Activated CD8-positive, alpha-beta memory T cell treated with anti-CD3 and anti-CD28 coated beads for 4 hours (primary cell): ENCODE data around the gene SPEF2.
A peak's percentile ranks its signal among the peaks of the same experiment; 100 is the strongest.
"Not testable (repeated sequence)": the region's sequence is repeated elsewhere in the genome, so short reads cannot be mapped to it uniquely, and the experiment has no call there.

ENCODE experiments used
- DNase-seq, 2 donors: peaks; one replicate each; pipeline ENCODE4 v3.0.0-alpha.2; 2020; ENCODE audit warnings: low read depth in 2 of 2

SPEF2 gene

DNA sequence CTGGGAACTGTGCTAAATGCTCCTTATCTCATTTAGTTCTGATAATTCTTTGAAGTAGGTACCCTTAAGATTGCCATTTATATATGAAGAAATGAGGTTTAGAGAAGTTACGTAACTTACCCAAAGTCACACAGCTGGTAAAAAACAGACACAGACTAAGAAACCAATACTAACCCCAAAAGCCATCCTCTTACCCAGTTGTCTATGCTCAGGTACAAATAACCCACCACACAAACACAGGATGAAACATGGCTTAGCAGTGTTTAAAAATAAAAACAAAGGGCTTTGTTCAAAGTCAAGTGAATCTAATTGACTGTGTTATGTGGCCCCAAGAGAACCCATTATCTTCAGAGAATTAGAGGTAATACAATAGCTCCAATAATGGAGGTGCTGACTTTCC is 202.0 kb downstream of the SPEF2 start:
- no peak for DNase-seq

DNA sequence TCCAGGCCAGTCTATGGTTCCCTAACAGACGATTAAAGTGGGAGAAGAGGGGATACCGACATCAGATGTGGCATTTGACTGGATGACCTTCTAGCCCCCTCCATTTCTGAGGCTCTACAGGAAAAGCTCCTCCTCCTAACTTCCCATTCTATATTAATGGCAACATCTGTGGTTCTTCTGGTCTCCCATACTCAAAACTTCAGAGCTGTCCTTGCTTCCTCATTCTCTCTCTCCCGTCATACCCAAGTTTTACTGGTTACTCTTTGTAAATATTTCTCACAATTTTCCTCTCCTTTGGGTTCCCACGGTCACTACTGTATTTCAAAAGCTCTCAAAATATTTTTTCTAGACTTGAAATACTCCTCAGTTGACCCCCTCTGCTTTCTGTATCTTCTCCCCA is 203.1 kb downstream of the SPEF2 start:
- DNase-seq, result no peak

- DNase-seq, result no peak
These were observed 203.8 kb downstream of the SPEF2 start for GRCh38 chr5:35821513-35821912.

DNA sequence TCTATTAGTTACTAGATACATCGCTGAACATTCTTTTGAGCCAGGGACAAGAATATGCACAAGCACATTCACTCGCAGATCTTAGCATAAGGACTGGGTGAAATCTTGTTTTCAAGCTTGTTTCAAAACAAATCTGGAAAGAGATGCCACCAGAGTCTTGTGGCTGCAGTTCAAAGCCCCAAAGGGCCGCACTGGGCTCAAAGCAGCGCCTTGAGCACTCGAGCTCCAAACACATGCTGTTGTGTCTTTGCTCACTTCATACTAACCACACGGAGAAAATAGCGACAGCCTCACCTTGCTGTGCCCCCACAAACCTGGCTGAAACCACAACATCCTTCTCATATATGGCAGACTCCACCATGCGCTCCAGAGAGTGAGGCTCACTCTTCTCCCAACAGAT is 204.8 kb downstream of the SPEF2 start:
- DNase-seq, result no peak

DNA sequence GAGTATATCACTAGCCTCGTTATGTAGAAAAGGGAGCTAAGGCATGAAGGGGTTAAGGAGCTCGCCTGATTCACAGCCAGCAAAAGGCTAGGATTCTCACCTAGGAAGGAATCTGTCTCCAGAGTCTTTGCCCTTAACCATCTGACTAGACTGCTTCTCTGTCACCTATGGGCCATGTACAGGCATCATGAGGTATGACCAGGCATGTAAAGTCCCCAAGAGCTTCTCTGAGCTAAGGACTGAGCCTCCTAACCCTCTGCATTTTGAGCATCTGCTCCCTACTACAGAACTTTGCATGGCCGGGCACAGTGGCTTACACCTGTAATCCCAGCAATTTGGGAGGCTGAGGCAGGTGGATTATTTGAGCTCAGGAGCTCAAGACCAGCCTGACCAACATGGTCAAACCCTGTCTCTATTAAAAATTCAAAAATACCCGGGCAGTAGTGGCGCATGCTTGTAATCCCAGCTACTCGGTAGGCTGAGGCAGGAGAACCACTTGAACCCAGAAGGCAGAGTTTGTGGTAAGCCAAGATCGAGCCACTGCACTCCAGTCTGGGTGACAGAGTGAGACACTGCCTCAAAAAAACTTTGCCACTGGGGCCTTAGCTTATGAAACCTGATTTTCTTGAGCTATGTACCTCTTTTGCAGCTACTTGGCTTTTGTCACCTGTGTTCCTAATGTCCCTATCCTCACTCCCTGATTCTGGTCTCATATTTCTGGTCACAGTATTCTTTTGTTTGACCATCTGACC is 205.9 kb downstream of the SPEF2 start:
- DNase-seq, result no peak

DNA sequence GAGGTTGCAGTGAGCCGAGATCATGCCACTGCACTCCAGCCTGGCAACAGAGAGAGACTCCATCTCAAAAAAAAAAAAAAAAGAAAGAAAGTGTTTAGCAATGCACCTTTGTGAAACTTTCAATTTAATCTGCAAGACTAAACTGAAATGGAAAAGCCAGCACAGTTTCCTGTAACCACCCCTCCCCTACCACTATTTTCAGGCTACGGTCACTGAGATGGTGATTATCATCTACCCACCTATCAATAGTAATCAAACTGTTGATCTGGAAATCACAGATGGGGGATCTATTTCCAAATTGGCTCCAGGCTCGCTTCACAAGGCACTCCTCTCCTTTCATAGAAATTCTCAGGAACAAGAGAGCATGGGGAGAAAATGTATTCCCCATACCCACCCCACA is 208.4 kb downstream of the SPEF2 start:
- no peak for DNase-seq

- no peak for DNase-seq
These were observed 208.9 kb downstream of the SPEF2 start for GRCh38 chr5:35826554-35826953.

DNA sequence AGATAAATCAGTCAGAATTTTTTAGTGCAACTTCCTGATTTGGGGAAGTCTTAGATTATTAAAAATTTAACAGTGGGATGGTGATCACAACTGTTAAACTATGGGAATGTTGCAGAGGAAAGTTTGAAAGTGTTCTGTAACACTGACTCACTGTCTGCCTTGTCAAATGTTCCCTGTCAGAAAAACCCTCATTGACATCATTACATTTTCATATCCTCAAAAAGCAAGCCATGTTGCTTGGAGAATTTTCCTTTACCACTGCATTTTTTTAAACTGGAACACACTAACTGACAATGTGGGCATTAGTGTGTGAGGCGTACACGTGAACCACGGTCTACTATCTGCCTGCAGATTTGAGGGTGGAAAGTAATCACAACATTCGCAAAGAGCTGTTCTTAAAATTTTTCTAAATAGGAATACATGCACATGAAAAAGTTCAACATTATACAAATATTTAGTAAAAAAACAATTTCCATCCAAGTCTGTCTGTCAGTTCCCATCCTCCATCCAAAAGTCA is 210.5 kb downstream of the SPEF2 start:
- DNase-seq, result no peak

DNA sequence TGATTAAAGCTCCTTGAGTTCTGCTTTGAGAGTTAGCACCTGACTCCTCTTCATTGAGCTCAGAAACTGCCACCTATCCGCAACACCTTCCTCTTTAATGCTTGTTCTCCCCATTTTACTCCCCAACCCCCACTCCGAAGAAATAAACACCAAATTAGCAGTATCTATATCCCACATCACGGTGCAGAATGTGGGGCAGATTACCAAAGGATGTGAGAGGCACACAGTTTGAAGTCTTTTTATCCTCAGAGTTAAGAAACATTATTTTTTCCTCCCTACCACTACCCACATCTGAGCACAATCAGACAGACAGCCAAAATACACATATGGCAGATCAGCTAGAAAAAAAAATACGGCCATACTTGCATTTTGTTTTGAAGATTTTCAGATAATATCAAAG is 212.9 kb downstream of the SPEF2 start:
- no peak for DNase-seq

GRCh38 chr5:35832762-35833161 is 215.1 kb downstream of the SPEF2 start:
- DNase-seq, result no peak

GRCh38 chr5:35833224-35833623 is 215.6 kb downstream of the SPEF2 start:
- no peak for DNase-seq

- DNase-seq, result no peak
These were observed 218.4 kb downstream of the SPEF2 start for GRCh38 chr5:35835796-35836742.

- no peak for DNase-seq
These were observed 220.8 kb downstream of the SPEF2 start for GRCh38 chr5:35838370-35839042.

DNA sequence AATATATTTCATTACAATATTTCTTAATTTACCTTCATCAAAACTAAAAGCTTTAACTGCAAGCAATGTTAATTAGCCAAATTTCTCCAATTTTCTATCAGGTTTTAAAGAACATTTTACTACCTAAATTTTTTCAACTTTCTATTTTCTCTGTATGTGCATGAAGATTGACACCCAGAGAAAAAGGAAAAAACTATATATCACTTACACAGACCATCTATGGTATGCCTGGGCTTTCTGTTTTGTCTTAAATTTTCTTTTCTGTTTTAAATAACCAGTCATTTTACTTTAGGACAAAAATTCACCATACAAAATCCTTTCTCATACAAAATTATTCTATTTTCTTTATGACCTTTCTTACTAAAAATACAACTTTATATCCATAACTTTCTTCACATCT is 225.2 kb downstream of the SPEF2 start:
- no peak for DNase-seq

- not testable (repeated sequence) for DNase-seq
These were observed 227.8 kb downstream of the SPEF2 start for GRCh38 chr5:35845508-35845907.

DNA sequence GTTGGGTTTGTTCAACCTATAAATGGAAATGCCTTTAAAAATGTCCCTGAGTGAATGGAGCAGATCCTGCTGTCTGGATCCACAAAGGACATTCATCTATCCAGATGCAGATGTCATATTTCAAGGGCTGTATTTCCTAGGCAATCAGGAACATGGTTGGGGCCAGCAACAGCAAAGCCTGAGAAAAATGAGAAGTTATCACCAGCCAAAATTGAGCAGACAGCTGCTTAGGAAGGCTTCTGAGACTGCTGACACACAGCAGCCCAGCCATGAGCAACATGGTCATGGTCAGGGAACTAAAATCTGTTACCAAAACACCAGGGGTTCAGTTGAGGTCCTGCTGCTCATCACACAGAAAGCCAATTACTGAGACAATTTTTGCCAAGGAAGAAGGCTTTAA is 229.8 kb downstream of the SPEF2 start:
- DNase-seq, result no peak

GRCh38 chr5:35847961-35848360 is 230.3 kb downstream of the SPEF2 start:
- no peak for DNase-seq

GRCh38 chr5:35849860-35850259 is 232.2 kb downstream of the SPEF2 start:
- no peak for DNase-seq

DNA sequence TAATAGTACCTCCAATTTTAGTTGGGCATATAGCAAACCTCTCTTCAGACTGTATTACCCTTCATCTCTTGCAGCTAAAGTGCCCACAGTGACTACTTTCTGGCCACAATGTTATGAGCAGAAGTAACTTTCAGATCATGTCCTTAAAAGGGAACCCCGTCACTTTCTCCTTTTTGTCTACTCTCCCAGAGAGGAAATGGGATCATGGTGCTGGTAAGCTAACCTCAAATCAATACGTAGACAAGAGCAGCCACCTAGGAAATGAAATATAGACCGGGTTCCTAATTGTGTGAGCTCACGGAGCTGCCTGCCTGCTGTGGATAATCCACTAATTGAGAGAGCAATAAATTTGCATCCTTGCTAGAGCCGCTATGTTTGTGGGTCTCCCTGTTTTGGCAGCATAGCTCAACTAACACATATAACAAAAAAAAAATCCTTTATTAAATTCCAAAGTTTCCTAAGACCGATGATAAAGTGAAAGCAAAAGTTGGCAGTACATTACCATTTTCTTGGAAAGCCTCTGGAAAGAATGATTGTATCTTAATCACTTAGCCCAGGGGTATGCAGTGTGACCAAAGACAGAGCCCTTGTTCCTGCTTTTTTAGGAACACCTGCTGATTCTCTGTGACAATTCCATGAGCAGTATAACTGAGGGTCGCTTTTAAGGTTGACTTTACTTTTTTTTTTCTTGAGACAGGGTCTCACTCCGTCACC is 233.5 kb downstream of the SPEF2 start:
- DNase-seq, result no peak

- peak in 1 of 2 donors; percentile 39 for DNase-seq
These were observed 234.5 kb downstream of the SPEF2 start for GRCh38 chr5:35852084-35852734.

DNA sequence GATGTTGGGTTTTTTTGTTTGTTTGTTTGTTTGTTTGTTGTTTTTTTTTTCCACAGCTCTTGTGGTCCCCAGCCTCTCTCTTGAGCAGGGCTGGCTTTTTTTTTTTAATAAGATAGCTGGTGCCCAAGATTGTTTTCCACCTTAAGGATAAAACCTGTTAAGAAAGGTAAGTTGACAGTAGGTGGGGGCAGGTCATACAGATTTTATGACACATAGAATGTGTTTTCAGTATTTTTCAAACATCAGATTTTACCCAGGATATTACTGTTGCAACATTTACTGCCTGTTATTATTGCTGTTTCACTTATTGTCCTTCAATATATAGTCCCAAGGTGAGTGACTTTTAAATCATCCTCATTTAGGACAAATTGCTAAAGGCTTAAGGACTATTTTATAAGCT is 235.1 kb downstream of the SPEF2 start:
- no peak for DNase-seq
